Mucosa of stomach (tissue), 1 donor: ENCODE results near the gene GNMT.
A peak's percentile ranks its signal among the peaks of the same experiment; 100 is the strongest.
"Not testable (repeated sequence)": the region's sequence is repeated elsewhere in the genome, so short reads cannot be mapped to it uniquely, and the experiment has no call there.

Experiments
- H3K27me3 ChIP-seq: one replicate; pipeline ENCODE4 v1.7.0; 2013; ENCODE audit warnings: mild to moderate bottlenecking, low read length; ENCODE audit not compliant: control insufficient read depth, insufficient read depth
- H3K36me3 ChIP-seq: one replicate; pipeline ENCODE4 v1.7.0; 2013; ENCODE audit warnings: low read length; ENCODE audit not compliant: control insufficient read depth, insufficient read depth
- H3K4me1 ChIP-seq: one replicate; pipeline ENCODE4 v1.7.0; 2013; ENCODE audit warnings: mild to moderate bottlenecking, low read length; ENCODE audit not compliant: control insufficient read depth, insufficient read depth
- H3K4me3 ChIP-seq: one replicate; pipeline ENCODE4 v1.7.0; 2013; ENCODE audit warnings: low read length
- H3K9ac ChIP-seq: one replicate; pipeline ENCODE4 v1.7.0; 2013; ENCODE audit warnings: mild to moderate bottlenecking, low read length, moderate library complexity
- H3K9me3 ChIP-seq: one replicate; pipeline ENCODE4 v1.7.0; 2013; ENCODE audit warnings: mild to moderate bottlenecking, low read length, moderate library complexity; ENCODE audit not compliant: control insufficient read depth
- donor health status: Pancreatic carcinoma.

Gene GNMT

GRCh38 chr6:42984924-42985475 is 24.4 kb downstream of the GNMT start:
- Histone ChIP-seq H3K9me3 (no peaks in the 10 kb centered on the region), H3K4me1 (peaks cover 19% of the 10 kb centered on the region), H3K9ac (peak overlapping the region; percentile 88), H3K36me3 (peaks cover 4% of the 10 kb centered on the region), H3K27me3 (no peaks in the 10 kb centered on the region), H3K4me3 (peak overlapping the region; percentile 57)

- Histone ChIP-seq H3K36me3 (peaks cover 4% of the 10 kb centered on the region), H3K4me3 (no peak overlapping the region), H3K9me3 (no peaks in the 10 kb centered on the region), H3K9ac (no peak overlapping the region), H3K4me1 (peaks cover 17% of the 10 kb centered on the region), H3K27me3 (no peaks in the 10 kb centered on the region)
Observed at GRCh38 chr6:42987533-42988451, 27.2 kb downstream of the GNMT start.

GRCh38 chr6:42988486-42989020 is 28.0 kb downstream of the GNMT start:
- peaks cover 4% of the 10 kb centered on the region for H3K36me3 ChIP-seq
- H3K4me3 ChIP-seq, result no peak overlapping the region
- H3K4me1 ChIP-seq, result peaks cover 15% of the 10 kb centered on the region
- H3K9ac ChIP-seq, result no peak overlapping the region
- no peaks in the 10 kb centered on the region for H3K27me3 ChIP-seq
- no peaks in the 10 kb centered on the region for H3K9me3 ChIP-seq

GRCh38 chr6:42989923-42990322 is 29.4 kb downstream of the GNMT start:
- Histone ChIP-seq H3K4me3 (no peak overlapping the region), H3K4me1 (peaks cover 11% of the 10 kb centered on the region), H3K36me3 (peaks cover 4% of the 10 kb centered on the region), H3K9me3 (no peaks in the 10 kb centered on the region), H3K9ac (no peak overlapping the region), H3K27me3 (no peaks in the 10 kb centered on the region)

- Histone ChIP-seq H3K9ac (no peak overlapping the region), H3K27me3 (no peaks in the 10 kb centered on the region), H3K4me1 (no peaks in the 10 kb centered on the region), H3K4me3 (no peak overlapping the region), H3K36me3 (peaks cover 4% of the 10 kb centered on the region), H3K9me3 (no peaks in the 10 kb centered on the region)
Observed at GRCh38 chr6:42993445-42993844, 32.9 kb downstream of the GNMT start.

- H3K9me3 ChIP-seq, result no peaks in the 10 kb centered on the region
- H3K9ac ChIP-seq, result no peak overlapping the region
- H3K36me3 ChIP-seq, result no peaks in the 10 kb centered on the region
- H3K27me3 ChIP-seq, result no peaks in the 10 kb centered on the region
- no peaks in the 10 kb centered on the region for H3K4me1 ChIP-seq
- no peak overlapping the region for H3K4me3 ChIP-seq
Observed at GRCh38 chr6:42996513-42996912, 36.0 kb downstream of the GNMT start.

GRCh38 chr6:42998205-42998604 is 37.7 kb downstream of the GNMT start:
- not testable (repeated sequence) for H3K36me3 ChIP-seq, H3K9me3 ChIP-seq, H3K9ac ChIP-seq, H3K27me3 ChIP-seq, H3K4me3 ChIP-seq, H3K4me1 ChIP-seq

GRCh38 chr6:43001843-43002242 is 41.3 kb downstream of the GNMT start:
- Histone ChIP-seq H3K4me3 (no peak overlapping the region), H3K9me3 (no peaks in the 10 kb centered on the region), H3K9ac (no peak overlapping the region), H3K27me3 (no peaks in the 10 kb centered on the region), H3K4me1 (no peaks in the 10 kb centered on the region), H3K36me3 (no peaks in the 10 kb centered on the region)

- Histone ChIP-seq H3K9ac (no peak overlapping the region), H3K4me1 (no peaks in the 10 kb centered on the region), H3K4me3 (no peak overlapping the region), H3K36me3 (peaks cover 13% of the 10 kb centered on the region), H3K9me3 (no peaks in the 10 kb centered on the region), H3K27me3 (no peaks in the 10 kb centered on the region)
Observed at GRCh38 chr6:43005844-43006243, 45.3 kb downstream of the GNMT start.

GRCh38 chr6:43006251-43006650 is 45.7 kb downstream of the GNMT start:
- Histone ChIP-seq H3K4me1 (no peaks in the 10 kb centered on the region), H3K36me3 (peaks cover 17% of the 10 kb centered on the region), H3K27me3 (no peaks in the 10 kb centered on the region), H3K9ac (no peak overlapping the region), H3K9me3 (no peaks in the 10 kb centered on the region), H3K4me3 (no peak overlapping the region)

GRCh38 chr6:43007126-43007525 is 46.6 kb downstream of the GNMT start:
- Histone ChIP-seq H3K4me1 (peaks cover 2% of the 10 kb centered on the region), H3K27me3 (no peaks in the 10 kb centered on the region), H3K9me3 (no peaks in the 10 kb centered on the region), H3K4me3 (no peak overlapping the region), H3K9ac (no peak overlapping the region), H3K36me3 (peaks cover 26% of the 10 kb centered on the region)

- no peak overlapping the region for H3K9ac ChIP-seq
- peaks cover 28% of the 10 kb centered on the region for H3K36me3 ChIP-seq
- H3K27me3 ChIP-seq, result no peaks in the 10 kb centered on the region
- H3K4me3 ChIP-seq, result no peak overlapping the region
- H3K9me3 ChIP-seq, result no peaks in the 10 kb centered on the region
- H3K4me1 ChIP-seq, result peaks cover 15% of the 10 kb centered on the region
Observed at GRCh38 chr6:43009124-43009523, 48.6 kb downstream of the GNMT start.
